RKO (cell line): ENCODE measurements around the gene FASTK.
"Not testable (repeated sequence)": the region's sequence is repeated elsewhere in the genome, so short reads cannot be mapped to it uniquely, and the experiment has no call there.

Experiments used
- DNase-seq: peaks from one replicate; pipeline ENCODE4 v3.0.0-alpha.2; 2016; ENCODE audit warnings: low spot score

FASTK gene

GRCh38 chr7:151027728-151028130, 52.9 kb downstream of the FASTK start:
- not testable (repeated sequence) for DNase-seq

- DNase-seq: not testable (repeated sequence)
Measured at GRCh38 chr7:151026771-151027727, 53.6 kb downstream of the FASTK start.
